ENCODE results near the gene MKKS. TPM values are rescaled to one million over a fixed set of nuclear protein-coding genes. Genes with fewer than 3 reads are reported as not detected.

The MKKS gene
- total and polyA plus RNA-seq, 2 of the 13 experiments (the other 11 are each of a cell fraction or from before 2014, with no cell fraction given) = 26.7 to 34.5 TPM

DNA sequence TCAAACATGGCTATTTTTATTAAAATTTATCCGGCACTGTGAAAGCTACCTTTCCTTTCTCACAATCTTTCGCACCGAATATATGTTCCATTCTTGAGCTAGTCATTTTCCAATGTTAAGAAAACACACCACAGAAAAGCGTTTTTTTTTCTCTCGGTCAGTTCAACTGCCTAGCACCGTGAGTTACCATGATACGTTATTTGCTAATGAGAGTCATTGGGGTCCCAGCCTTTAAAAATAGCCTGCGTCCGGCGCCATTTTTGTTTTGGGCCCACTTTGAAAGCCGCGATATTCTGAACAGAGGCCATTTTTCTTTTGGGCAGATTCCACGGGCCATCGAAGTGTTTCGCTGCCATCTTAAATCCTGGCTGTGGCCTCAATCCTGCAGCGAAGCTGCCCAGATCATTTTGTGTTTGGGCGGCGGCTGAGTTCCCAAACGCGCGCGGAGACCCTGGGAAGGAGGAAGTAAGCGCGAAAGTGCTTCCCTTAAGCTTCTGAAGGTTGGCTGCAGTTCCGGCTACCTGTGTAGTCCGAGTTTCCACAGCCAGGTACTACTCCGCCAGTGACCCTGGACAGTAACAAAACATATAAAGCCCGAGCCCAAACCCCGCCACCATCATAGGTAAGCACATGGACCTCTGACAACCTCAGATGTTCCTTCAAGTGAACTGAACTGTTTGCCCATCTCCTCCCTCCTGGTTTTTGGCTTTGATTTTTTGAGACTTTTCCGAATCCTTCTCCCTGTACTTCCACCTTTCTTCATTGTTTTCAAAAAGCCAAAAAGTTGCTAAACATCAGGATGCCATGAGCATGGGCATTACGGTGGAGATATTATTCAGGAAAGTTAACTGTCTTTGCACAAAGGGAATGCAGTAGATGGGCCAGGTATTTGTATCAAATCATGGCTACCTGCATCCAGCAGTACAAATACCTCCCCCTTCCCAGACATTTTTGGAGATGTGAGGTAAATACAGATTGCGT is 1.1 kb upstream of the MKKS start, which contains the start of gene SLX4IP (continued):
- TF ChIP-seq, protein P1, sequence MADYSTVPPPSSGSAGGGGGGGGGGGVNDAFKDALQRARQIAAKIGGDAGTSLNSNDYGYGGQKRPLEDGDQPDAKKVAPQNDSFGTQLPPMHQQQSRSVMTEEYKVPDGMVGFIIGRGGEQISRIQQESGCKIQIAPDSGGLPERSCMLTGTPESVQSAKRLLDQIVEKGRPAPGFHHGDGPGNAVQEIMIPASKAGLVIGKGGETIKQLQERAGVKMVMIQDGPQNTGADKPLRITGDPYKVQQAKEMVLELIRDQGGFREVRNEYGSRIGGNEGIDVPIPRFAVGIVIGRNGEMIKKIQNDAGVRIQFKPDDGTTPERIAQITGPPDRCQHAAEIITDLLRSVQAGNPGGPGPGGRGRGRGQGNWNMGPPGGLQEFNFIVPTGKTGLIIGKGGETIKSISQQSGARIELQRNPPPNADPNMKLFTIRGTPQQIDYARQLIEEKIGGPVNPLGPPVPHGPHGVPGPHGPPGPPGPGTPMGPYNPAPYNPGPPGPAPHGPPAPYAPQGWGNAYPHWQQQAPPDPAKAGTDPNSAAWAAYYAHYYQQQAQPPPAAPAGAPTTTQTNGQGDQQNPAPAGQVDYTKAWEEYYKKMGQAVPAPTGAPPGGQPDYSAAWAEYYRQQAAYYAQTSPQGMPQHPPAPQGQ (CRISPR knock-in tag; IDR thresholded peaks at IDR 0.05; ENCODE audit: borderline replicate concordance) = no peak
- TF ChIP-seq, protein P2, sequence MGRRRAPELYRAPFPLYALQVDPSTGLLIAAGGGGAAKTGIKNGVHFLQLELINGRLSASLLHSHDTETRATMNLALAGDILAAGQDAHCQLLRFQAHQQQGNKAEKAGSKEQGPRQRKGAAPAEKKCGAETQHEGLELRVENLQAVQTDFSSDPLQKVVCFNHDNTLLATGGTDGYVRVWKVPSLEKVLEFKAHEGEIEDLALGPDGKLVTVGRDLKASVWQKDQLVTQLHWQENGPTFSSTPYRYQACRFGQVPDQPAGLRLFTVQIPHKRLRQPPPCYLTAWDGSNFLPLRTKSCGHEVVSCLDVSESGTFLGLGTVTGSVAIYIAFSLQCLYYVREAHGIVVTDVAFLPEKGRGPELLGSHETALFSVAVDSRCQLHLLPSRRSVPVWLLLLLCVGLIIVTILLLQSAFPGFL (CRISPR knock-in tag; IDR thresholded peaks at IDR 0.05) = no peak
- TF ChIP-seq KLF13 (CRISPR knock-in tag; IDR thresholded peaks at IDR 0.05) (no peak), IRF2 (CRISPR knock-in tag; IDR thresholded peaks at IDR 0.05) (peak; percentile 83), ETV5 (CRISPR knock-in tag; IDR thresholded peaks at IDR 0.05; ENCODE audit: borderline replicate concordance) (peak; percentile 87), ZNF777 (CRISPR knock-in tag; IDR thresholded peaks at IDR 0.05) (no peak; the same call in 1 of the 2 replicates), SMARCE1 (IDR thresholded peaks at IDR 0.05; ENCODE audit: borderline replicate concordance) (no peak), TAF15 (IDR thresholded peaks at IDR 0.05; ENCODE audit: low read depth, low read length, poor library complexity, severe bottlenecking) (no peak), ZSCAN21 (CRISPR knock-in tag; IDR thresholded peaks at IDR 0.05; ENCODE audit: borderline replicate concordance) (no peak), ZNF567 (CRISPR knock-in tag; IDR thresholded peaks at IDR 0.05; ENCODE audit: borderline replicate concordance) (0 out of 2 replicates have a peak, but pooled peaks have one; percentile 68), SMAD9 (CRISPR knock-in tag; IDR thresholded peaks at IDR 0.05) (no peak), KAT2B (IDR thresholded peaks at IDR 0.05; ENCODE audit: borderline replicate concordance, low read depth, low read length) (no peak), MAFF (IDR thresholded peaks at IDR 0.05; ENCODE audit: low read depth, low read length) (peak; percentile 46; the same call in 1 of the 2 replicates), ZNF501 (CRISPR knock-in tag; IDR thresholded peaks at IDR 0.05) (peak; percentile 99), ZNF256 (CRISPR knock-in tag; conservative IDR thresholded peaks at IDR 0.05) (no peak), GFI1 (CRISPR knock-in tag; IDR thresholded peaks at IDR 0.05; ENCODE audit: borderline replicate concordance) (peak; percentile 50; the same call in 1 of the 2 replicates), PPARG (CRISPR knock-in tag; conservative IDR thresholded peaks at IDR 0.05) (no peak; the same call in 1 of the 2 replicates)
- TF ChIP-seq, protein P3, sequence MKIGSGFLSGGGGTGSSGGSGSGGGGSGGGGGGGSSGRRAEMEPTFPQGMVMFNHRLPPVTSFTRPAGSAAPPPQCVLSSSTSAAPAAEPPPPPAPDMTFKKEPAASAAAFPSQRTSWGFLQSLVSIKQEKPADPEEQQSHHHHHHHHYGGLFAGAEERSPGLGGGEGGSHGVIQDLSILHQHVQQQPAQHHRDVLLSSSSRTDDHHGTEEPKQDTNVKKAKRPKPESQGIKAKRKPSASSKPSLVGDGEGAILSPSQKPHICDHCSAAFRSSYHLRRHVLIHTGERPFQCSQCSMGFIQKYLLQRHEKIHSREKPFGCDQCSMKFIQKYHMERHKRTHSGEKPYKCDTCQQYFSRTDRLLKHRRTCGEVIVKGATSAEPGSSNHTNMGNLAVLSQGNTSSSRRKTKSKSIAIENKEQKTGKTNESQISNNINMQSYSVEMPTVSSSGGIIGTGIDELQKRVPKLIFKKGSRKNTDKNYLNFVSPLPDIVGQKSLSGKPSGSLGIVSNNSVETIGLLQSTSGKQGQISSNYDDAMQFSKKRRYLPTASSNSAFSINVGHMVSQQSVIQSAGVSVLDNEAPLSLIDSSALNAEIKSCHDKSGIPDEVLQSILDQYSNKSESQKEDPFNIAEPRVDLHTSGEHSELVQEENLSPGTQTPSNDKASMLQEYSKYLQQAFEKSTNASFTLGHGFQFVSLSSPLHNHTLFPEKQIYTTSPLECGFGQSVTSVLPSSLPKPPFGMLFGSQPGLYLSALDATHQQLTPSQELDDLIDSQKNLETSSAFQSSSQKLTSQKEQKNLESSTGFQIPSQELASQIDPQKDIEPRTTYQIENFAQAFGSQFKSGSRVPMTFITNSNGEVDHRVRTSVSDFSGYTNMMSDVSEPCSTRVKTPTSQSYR (CRISPR knock-in tag; IDR thresholded peaks at IDR 0.05; ENCODE audit: borderline replicate concordance) = no peak; the same call in 1 of the 2 replicates
- TF ChIP-seq, protein P4, sequence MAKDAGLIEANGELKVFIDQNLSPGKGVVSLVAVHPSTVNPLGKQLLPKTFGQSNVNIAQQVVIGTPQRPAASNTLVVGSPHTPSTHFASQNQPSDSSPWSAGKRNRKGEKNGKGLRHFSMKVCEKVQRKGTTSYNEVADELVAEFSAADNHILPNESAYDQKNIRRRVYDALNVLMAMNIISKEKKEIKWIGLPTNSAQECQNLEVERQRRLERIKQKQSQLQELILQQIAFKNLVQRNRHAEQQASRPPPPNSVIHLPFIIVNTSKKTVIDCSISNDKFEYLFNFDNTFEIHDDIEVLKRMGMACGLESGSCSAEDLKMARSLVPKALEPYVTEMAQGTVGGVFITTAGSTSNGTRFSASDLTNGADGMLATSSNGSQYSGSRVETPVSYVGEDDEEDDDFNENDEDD (CRISPR knock-in tag; IDR thresholded peaks at IDR 0.05; ENCODE audit: borderline replicate concordance) = peak; percentile 82
- TF ChIP-seq, protein P5, sequence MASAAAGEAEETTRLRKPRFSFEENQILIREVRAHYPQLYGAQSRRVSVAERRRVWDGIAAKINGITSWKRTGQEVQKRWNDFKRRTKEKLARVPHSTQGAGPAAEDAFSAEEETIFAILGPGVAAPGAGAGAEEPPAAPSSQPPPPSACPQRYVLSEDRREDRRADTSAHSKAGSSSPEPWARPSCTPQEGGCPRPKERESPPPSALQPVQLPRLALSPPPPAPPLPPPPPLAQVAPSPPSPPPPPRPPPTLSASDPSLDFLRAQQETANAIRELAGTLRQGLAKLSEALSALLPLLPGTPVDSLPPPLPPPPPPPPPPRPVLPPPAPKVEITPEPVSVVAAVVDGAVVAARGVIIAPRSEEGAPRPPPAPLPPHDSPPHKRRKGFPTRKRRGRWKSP (CRISPR knock-in tag; IDR thresholded peaks at IDR 0.05) = peak; percentile 63; the same call in 1 of the 2 replicates

All from HepG2 (cell line).